Parietal lobe (tissue), 2 donors: ENCODE data around the gene METTL6. TPM values are rescaled to one million over a fixed set of nuclear protein-coding genes. Genes with fewer than 3 reads are reported as not detected.

Experiments used
- small RNA-seq: library from RNA; depleted of rRNA; stranded (forward); fragments of <200 nt; gene quantifications from one replicate; pipeline ENCODE3, GENCODE V24; 2014; ENCODE audit warnings: low replicate concordance
- total RNA-seq: library from RNA; depleted of rRNA; stranded (reverse); fragments of >200 nt; gene quantifications from one replicate; pipeline ENCODE4 v1.2.3, GENCODE V29; 2014

METTL6 gene
- total RNA-seq, result 88.6 TPM

GRCh38 chr3:15427182-15427880, at the start of gene METTL6, which contains the start of gene EAF1:
Gene METTL6, minus strand, starts transcription at chr3:15427544. Its CDS starts 1,033 bp downstream, at chr3:15426511.
Gene EAF1, plus strand, starts transcription at chr3:15427598. Its CDS starts 182 bp downstream, at chr3:15427780.

Small RNA genes lying within 50 kb of the gene (small RNA-seq; reads per million reads assigned to genes)
- gene HMGN2P7, result not detected
- gene RNU6-1024P, result not detected

Other genes with a start within 250 kb of the METTL6 start
- gene CAPN7, start 221.3 kb downstream of the METTL6 start, total RNA-seq, result 70.1 TPM
- gene SH3BP5, start 95.0 kb downstream of the METTL6 start, total RNA-seq, result 81.7 TPM
- 31.3 TPM for gene EAF1, start 54 bp upstream of the METTL6 start, total RNA-seq
- gene COLQ, start 94.2 kb upstream of the METTL6 start, total RNA-seq, result 14.4 TPM
- 63.9 TPM for gene HACL1, start 174.0 kb upstream of the METTL6 start, total RNA-seq
- gene BTD, start 174.2 kb upstream of the METTL6 start, total RNA-seq, result 29.4 TPM